MCF 10A (cell line): Measurements from ENCODE around the gene FIS1. TPM values are rescaled to one million over a fixed set of nuclear protein-coding genes. Genes with fewer than 3 reads are reported as not detected.

Source experiments
- BruUV-seq: library from RNA; stranded (reverse); fragments of 400-500 nt; replicated peaks from 2 replicates; lab custom pipeline; 2021; lab: Mats Ljungman, UMichigan
- CTCF ChIA-PET: fragments of 300-600 bp; sonication (Branson Sonifier 250); formaldehyde crosslinking; extraction: SDS; loops from one replicate; lab custom pipeline; 2021; ENCODE audit warnings: antibody characterized with exemption, inconsistent platforms; lab: Yijun Ruan, JAX
- POLR2A ChIA-PET: fragments of 300-600, 350-650 bp; sonication (Branson Sonifier 250); formaldehyde crosslinking; extraction: SDS; loops from one replicate; lab custom pipeline; 2020; ENCODE audit warnings: antibody characterized with exemption, inconsistent platforms; lab: Yijun Ruan, JAX
- DNase-seq: peaks from one replicate; pipeline ENCODE4 v3.0.0-alpha.2; 2018; ENCODE audit not compliant: unreplicated experiment
- H3K27ac Mint-ChIP-seq: one replicate; pipeline ENCODE4 v1.8.0; 2022; ENCODE audit warnings: mild to moderate bottlenecking, low read depth, mixed read lengths; ENCODE audit not compliant: unreplicated experiment
- H3K27me3 Mint-ChIP-seq: one replicate; pipeline ENCODE4 v1.8.0; 2022; ENCODE audit warnings: mixed read lengths; ENCODE audit not compliant: insufficient read depth, unreplicated experiment
- H3K36me3 Mint-ChIP-seq: one replicate; pipeline ENCODE4 v1.8.0; 2022; ENCODE audit warnings: mild to moderate bottlenecking, moderate library complexity, mixed read lengths; ENCODE audit not compliant: insufficient read depth, unreplicated experiment
- H3K4me1 Mint-ChIP-seq: one replicate; pipeline ENCODE4 v1.8.0; 2022; ENCODE audit warnings: mixed read lengths; ENCODE audit not compliant: insufficient read depth, unreplicated experiment
- H3K4me3 Mint-ChIP-seq: one replicate; pipeline ENCODE4 v1.8.0; 2022; ENCODE audit warnings: mild to moderate bottlenecking, moderate library complexity, mixed read lengths; ENCODE audit not compliant: unreplicated experiment
- H3K9me3 Mint-ChIP-seq: one replicate; pipeline ENCODE4 v1.8.0; 2022; ENCODE audit warnings: mixed read lengths; ENCODE audit not compliant: unreplicated experiment
- CTCF ChIP-seq: fragments of 200-600 bp; IDR thresholded peaks from one replicate; pipeline ENCODE4 v1.8.0; 2022; ENCODE audit warnings: antibody characterized with exemption, mild to moderate bottlenecking; ENCODE audit not compliant: unreplicated experiment
- intact Hi-C: fragments of 100-400 bp; cut with micrococcal nuclease; formaldehyde crosslinking; loops from 2 replicates; pipeline ENCODE4 v1.14.1; 2022
- total RNA-seq: library from RNA; stranded (reverse); gene quantifications from 2 replicates; pipeline ENCODE4 v1.2.3, GENCODE V29; 2022

FIS1 gene
- total RNA-seq, 1 experiment from 2014 or later: 213 TPM

GRCh38 chr7:101223528-101223927, 21.4 kb downstream of the FIS1 start:
- peaks cover 76% of the 10 kb centered on the region for H3K36me3 Mint-ChIP-seq
- DNase-seq: no peak
- H3K4me3 Mint-ChIP-seq: no peak overlapping the region
- TF ChIP-seq CTCF: no peak
- BruUV-seq: no TSS peak
- H3K9me3 Mint-ChIP-seq: no peaks in the 10 kb centered on the region
- ChIA-PET CTCF (interaction anchor here (0.6 to 2.0 kb wide), 2 partner anchors 79 to 320 kb away, joined by 3 to 7 read pairs; no protein-coding TSS in a partner anchor), POLR2A (no interaction called here)
- H3K27ac Mint-ChIP-seq: no peak overlapping the region
- H3K27me3 Mint-ChIP-seq: no peaks in the 10 kb centered on the region
- intact Hi-C loops: no loop called here
- H3K4me1 Mint-ChIP-seq: peaks cover 15% of the 10 kb centered on the region

- ChIA-PET POLR2A (no interaction called here), CTCF (interaction anchor here (1.3 to 2.0 kb wide), 2 partner anchors 60 to 78 kb away, joined by 4 to 7 read pairs; no protein-coding TSS in a partner anchor)
- BruUV-seq: no TSS peak
- H3K27ac Mint-ChIP-seq: no peak overlapping the region
- intact Hi-C loops: no loop called here
- H3K4me1 Mint-ChIP-seq: peaks cover 17% of the 10 kb centered on the region
- peaks cover 65% of the 10 kb centered on the region for H3K36me3 Mint-ChIP-seq
- TF ChIP-seq CTCF: no peak
- no peak overlapping the region for H3K4me3 Mint-ChIP-seq
- no peaks in the 10 kb centered on the region for H3K9me3 Mint-ChIP-seq
- no peaks in the 10 kb centered on the region for H3K27me3 Mint-ChIP-seq
- DNase-seq: no peak
These were observed 22.5 kb downstream of the FIS1 start for GRCh38 chr7:101222275-101222830.

GRCh38 chr7:101220295-101220694, 24.6 kb downstream of the FIS1 start:
- no peaks in the 10 kb centered on the region for H3K27me3 Mint-ChIP-seq
- intact Hi-C loops: no loop called here
- peaks cover 47% of the 10 kb centered on the region for H3K36me3 Mint-ChIP-seq
- DNase-seq: no peak
- H3K27ac Mint-ChIP-seq: no peak overlapping the region
- ChIA-PET POLR2A (interaction anchor here (0.6 to 2.7 kb wide), 3 partner anchors 12 to 101 kb away, joined by 3 to 17 read pairs (median 4); partner anchors contain the start of gene IFT22), CTCF (interaction anchor here (0.5 to 2.2 kb wide), 9 partner anchors 23 to 82 kb away, joined by 3 to 14 read pairs (median 4); partner anchors contain the start of gene FIS1)
- no TSS peak for BruUV-seq
- H3K4me1 Mint-ChIP-seq: peaks cover 23% of the 10 kb centered on the region
- no peak for TF ChIP-seq CTCF
- no peak overlapping the region for H3K4me3 Mint-ChIP-seq
- no peaks in the 10 kb centered on the region for H3K9me3 Mint-ChIP-seq

- ChIA-PET CTCF (interaction anchor here (0.6 to 4.5 kb wide), 15 partner anchors 10 to 90 kb away, joined by 3 to 23 read pairs (median 4); partner anchors contain the start of genes FIS1 and MOGAT3), POLR2A (interaction anchor here (0.6 to 3.1 kb wide), 32 partner anchors 8 to 1145 kb away, joined by 3 to 78 read pairs (median 5); partner anchors contain the start of genes AP1S1, FBXO24, FIS1 and LRCH4)
- no peaks in the 10 kb centered on the region for H3K9me3 Mint-ChIP-seq
- BruUV-seq: TSS peak; percentile 58
- peaks cover 29% of the 10 kb centered on the region for H3K4me1 Mint-ChIP-seq
- TF ChIP-seq CTCF: no peak
- H3K4me3 Mint-ChIP-seq: peak overlapping the region; percentile 99
- H3K27me3 Mint-ChIP-seq: no peaks in the 10 kb centered on the region
- no peak for DNase-seq
- peak overlapping the region; percentile 94 for H3K27ac Mint-ChIP-seq
- intact Hi-C loops: loop anchor here (1.0 kb wide), 1 partner anchor 26 kb away; no protein-coding TSS in a partner anchor
- peaks cover 46% of the 10 kb centered on the region for H3K36me3 Mint-ChIP-seq
These were observed 26.4 kb downstream of the FIS1 start for GRCh38 chr7:101218236-101219125.
